GM12878 (cell line): Measurements from ENCODE around the gene SPRED2. TPM values are rescaled to one million over a fixed set of nuclear protein-coding genes. Genes with fewer than 3 reads are reported as not detected.

Source experiments
- CHD2 ChIP-seq: IDR thresholded peaks from 2 replicates; pipeline ENCODE4 v1.6.1; 2011; ENCODE audit warnings: low read depth, low read length, improper control_type of control experiment, borderline replicate concordance
- CREB1 ChIP-seq: IDR thresholded peaks from 2 replicates; pipeline ENCODE4 v1.6.1; 2012; ENCODE audit warnings: low read depth, mild to moderate bottlenecking, inconsistent platforms
- ETV6 ChIP-seq, 2 experiments: fragments of 450-650 bp in 1 of 2; IDR thresholded peaks in 1 of 2; conservative IDR thresholded peaks in 1 of 2; 2 replicates each; pipeline ENCODE4 v1.6.1; 2014; ENCODE audit warnings: antibody characterized with exemption in 1 of 2, borderline replicate concordance in 1 of 2, low read depth in 1 of 2, mild to moderate bottlenecking in 1 of 2, moderate library complexity in 1 of 2
- IKZF2 ChIP-seq, 2 experiments: fragments of 450-650 bp; IDR thresholded peaks; 2 replicates each; pipeline ENCODE4 v1.6.1; 2017; ENCODE audit warnings: mild to moderate bottlenecking in 2 of 2, moderate library complexity in 2 of 2
- JUND ChIP-seq: IDR thresholded peaks from 2 replicates; pipeline ENCODE4 v1.6.1; 2012; ENCODE audit warnings: low read depth, mild to moderate bottlenecking, low read length, improper control_type of control experiment, moderate library complexity
- NBN ChIP-seq: fragments of 450-650 bp; IDR thresholded peaks from 2 replicates; pipeline ENCODE4 v1.6.1; 2016
- POLR2A ChIP-seq: IDR thresholded peaks from 2 replicates; pipeline ENCODE4 v1.6.1; 2011; ENCODE audit warnings: low read depth, mild to moderate bottlenecking, low read length
- SMARCA5 ChIP-seq: fragments of 450-650 bp; IDR thresholded peaks from 2 replicates; pipeline ENCODE4 v1.6.1; 2017; ENCODE audit warnings: mild to moderate bottlenecking
- TCF12 ChIP-seq: IDR thresholded peaks from 2 replicates; pipeline ENCODE4 v1.6.1; 2011; ENCODE audit warnings: low read depth, mild to moderate bottlenecking, low read length
- YY1 ChIP-seq: IDR thresholded peaks from 2 replicates; pipeline ENCODE4 v1.6.1; 2011; ENCODE audit warnings: low read depth, mild to moderate bottlenecking, low read length
- ZNF24 ChIP-seq: fragments of 450-650 bp; IDR thresholded peaks from 2 replicates; pipeline ENCODE4 v1.6.1; 2017; ENCODE audit warnings: antibody characterized with exemption, mild to moderate bottlenecking
- ZNF274 ChIP-seq: IDR thresholded peaks from one replicate; pipeline ENCODE4 v1.8.0; 2011; ENCODE audit not compliant: insufficient read length, insufficient read depth
- polyA plus RNA-seq, 11 experiments: library from polyadenylated mRNA; depleted of rRNA in 4 of 11; unstranded in 6 of 11; stranded (reverse) in 5 of 11; fragments of >200 nt; fragmentation: Nextera tagmentation in 4 of 11; fragmentation: Illumina TruSeq in 1 of 11; extraction: Ambion mirVana in 4 of 11; extraction: Trizol in 1 of 11; gene quantifications; 1 replicate in 1 of 11; 2 replicates in 10 of 11; pipeline versions ENCODE4 v1.2.1 to v1.2.3, GENCODE V29; 2011 to 2016; ENCODE audit warnings: inconsistent platforms in 2 of 11, missing spikeins in 2 of 11, low read depth in 1 of 11
- total RNA-seq, 4 experiments: library from RNA; depleted of rRNA in 3 of 4; stranded (reverse); fragments of >200 nt in 3 of 4; fragmentation: Illumina TruSeq in 1 of 4; extraction: Trizol in 1 of 4; gene quantifications; 2 replicates each; pipeline versions ENCODE4 v1.2.1 to v1.2.3, GENCODE V29; 2013 to 2021
- TF ChIP-seq, protein P1 (sequence below): IDR thresholded peaks from 2 replicates; pipeline ENCODE4 v1.6.1; 2012; ENCODE audit warnings: mild to moderate bottlenecking, low read depth, low read length
- TF ChIP-seq, protein P2 (sequence below): fragments of 450-650 bp; formaldehyde crosslinking; IDR thresholded peaks from 2 replicates; pipeline ENCODE4 v1.5.0; 2022; ENCODE audit warnings: mild to moderate bottlenecking, missing genetic modification characterization
- TF ChIP-seq, protein P3 (sequence below): fragments of 450-650 bp; IDR thresholded peaks from 2 replicates; pipeline ENCODE4 v1.6.1; 2017; ENCODE audit warnings: mild to moderate bottlenecking, moderate library complexity
- TF ChIP-seq, protein P4 (sequence below): IDR thresholded peaks from 2 replicates; pipeline ENCODE4 v1.6.1; 2011; ENCODE audit warnings: borderline replicate concordance, low read depth, mild to moderate bottlenecking, moderate library complexity, mixed read lengths, low read length; ENCODE audit not compliant: insufficient read depth; ENCODE audit errors: extremely low read length
- TF ChIP-seq, protein P5 (sequence below): IDR thresholded peaks from 2 replicates; pipeline ENCODE4 v1.6.1; 2012; ENCODE audit warnings: low read depth, low read length, improper control_type of control experiment

Gene SPRED2
- total and polyA plus RNA-seq, 10 of the 15 experiments (the other 5 are each of a cell fraction or from before 2014, with no cell fraction given): 3.0 to 23.9 (median 9.7) TPM

DNA sequence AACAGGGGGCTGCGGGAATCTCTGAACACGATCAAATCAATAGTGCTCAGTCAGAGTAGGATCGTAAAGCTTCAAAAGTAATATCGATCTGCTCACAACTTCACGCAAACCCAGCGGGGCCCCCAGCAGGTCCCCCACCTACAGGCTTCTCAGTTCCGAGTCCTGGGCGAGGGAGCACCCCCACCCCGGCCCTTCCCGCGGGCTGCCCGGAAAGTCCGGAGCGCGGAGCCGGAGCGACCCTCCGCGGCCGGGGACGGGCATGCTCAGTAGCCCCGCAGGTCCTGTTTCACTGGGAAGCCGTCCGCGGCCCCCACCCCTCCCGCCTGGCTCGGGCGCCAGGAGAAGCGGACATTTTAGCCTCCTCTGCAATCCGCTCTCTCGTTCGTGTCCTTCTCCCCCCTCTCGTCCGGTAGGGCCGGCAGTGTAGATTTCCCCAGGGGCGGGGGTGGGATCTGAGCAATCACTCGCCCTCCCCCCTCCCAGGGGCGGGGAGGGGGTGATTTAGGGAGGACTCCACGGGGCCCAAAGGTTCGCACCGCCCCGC lies 3.3 kb upstream of the SPRED2 start (continued):
- TF ChIP-seq CHD2 (peak; percentile 52; the same call in 1 of the 2 replicates), YY1 (peak; percentile 89), IKZF2 (IDR thresholded peaks at IDR 0.05) (peak; percentile 22 to 45; a peak in 2 of 4 replicates), ZNF274 (no peak), JUND (no peak), SMARCA5 (0 out of 2 replicates have a peak, but pooled peaks have one; percentile 25), ZNF24 (peak; percentile 31; the same call in 1 of the 2 replicates), TCF12 (0 out of 2 replicates have a peak, but pooled peaks have one; percentile 22), POLR2A (peak; percentile 4; the same call in 1 of the 2 replicates), CREB1 (0 out of 2 replicates have a peak, but pooled peaks have one; percentile 50), NBN (peak; percentile 47), ETV6 (conservative IDR thresholded peaks at IDR 0.05 in 1 of 2, IDR thresholded peaks at IDR 0.05 in 1 of 2; ENCODE audit: borderline replicate concordance in 1 of 2, low read depth in 1 of 2) (peak in 1 of 2 experiments; percentile 85; a peak in 2 of 4 replicates)
- TF ChIP-seq, protein P1, sequence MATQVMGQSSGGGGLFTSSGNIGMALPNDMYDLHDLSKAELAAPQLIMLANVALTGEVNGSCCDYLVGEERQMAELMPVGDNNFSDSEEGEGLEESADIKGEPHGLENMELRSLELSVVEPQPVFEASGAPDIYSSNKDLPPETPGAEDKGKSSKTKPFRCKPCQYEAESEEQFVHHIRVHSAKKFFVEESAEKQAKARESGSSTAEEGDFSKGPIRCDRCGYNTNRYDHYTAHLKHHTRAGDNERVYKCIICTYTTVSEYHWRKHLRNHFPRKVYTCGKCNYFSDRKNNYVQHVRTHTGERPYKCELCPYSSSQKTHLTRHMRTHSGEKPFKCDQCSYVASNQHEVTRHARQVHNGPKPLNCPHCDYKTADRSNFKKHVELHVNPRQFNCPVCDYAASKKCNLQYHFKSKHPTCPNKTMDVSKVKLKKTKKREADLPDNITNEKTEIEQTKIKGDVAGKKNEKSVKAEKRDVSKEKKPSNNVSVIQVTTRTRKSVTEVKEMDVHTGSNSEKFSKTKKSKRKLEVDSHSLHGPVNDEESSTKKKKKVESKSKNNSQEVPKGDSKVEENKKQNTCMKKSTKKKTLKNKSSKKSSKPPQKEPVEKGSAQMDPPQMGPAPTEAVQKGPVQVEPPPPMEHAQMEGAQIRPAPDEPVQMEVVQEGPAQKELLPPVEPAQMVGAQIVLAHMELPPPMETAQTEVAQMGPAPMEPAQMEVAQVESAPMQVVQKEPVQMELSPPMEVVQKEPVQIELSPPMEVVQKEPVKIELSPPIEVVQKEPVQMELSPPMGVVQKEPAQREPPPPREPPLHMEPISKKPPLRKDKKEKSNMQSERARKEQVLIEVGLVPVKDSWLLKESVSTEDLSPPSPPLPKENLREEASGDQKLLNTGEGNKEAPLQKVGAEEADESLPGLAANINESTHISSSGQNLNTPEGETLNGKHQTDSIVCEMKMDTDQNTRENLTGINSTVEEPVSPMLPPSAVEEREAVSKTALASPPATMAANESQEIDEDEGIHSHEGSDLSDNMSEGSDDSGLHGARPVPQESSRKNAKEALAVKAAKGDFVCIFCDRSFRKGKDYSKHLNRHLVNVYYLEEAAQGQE: no peak
- TF ChIP-seq, protein P2, sequence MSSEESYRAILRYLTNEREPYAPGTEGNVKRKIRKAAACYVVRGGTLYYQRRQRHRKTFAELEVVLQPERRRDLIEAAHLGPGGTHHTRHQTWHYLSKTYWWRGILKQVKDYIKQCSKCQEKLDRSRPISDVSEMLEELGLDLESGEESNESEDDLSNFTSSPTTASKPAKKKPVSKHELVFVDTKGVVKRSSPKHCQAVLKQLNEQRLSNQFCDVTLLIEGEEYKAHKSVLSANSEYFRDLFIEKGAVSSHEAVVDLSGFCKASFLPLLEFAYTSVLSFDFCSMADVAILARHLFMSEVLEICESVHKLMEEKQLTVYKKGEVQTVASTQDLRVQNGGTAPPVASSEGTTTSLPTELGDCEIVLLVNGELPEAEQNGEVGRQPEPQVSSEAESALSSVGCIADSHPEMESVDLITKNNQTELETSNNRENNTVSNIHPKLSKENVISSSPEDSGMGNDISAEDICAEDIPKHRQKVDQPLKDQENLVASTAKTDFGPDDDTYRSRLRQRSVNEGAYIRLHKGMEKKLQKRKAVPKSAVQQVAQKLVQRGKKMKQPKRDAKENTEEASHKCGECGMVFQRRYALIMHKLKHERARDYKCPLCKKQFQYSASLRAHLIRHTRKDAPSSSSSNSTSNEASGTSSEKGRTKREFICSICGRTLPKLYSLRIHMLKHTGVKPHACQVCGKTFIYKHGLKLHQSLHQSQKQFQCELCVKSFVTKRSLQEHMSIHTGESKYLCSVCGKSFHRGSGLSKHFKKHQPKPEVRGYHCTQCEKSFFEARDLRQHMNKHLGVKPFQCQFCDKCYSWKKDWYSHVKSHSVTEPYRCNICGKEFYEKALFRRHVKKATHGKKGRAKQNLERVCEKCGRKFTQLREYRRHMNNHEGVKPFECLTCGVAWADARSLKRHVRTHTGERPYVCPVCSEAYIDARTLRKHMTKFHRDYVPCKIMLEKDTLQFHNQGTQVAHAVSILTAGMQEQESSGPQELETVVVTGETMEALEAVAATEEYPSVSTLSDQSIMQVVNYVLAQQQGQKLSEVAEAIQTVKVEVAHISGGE: no peak
- TF ChIP-seq, protein P3, sequence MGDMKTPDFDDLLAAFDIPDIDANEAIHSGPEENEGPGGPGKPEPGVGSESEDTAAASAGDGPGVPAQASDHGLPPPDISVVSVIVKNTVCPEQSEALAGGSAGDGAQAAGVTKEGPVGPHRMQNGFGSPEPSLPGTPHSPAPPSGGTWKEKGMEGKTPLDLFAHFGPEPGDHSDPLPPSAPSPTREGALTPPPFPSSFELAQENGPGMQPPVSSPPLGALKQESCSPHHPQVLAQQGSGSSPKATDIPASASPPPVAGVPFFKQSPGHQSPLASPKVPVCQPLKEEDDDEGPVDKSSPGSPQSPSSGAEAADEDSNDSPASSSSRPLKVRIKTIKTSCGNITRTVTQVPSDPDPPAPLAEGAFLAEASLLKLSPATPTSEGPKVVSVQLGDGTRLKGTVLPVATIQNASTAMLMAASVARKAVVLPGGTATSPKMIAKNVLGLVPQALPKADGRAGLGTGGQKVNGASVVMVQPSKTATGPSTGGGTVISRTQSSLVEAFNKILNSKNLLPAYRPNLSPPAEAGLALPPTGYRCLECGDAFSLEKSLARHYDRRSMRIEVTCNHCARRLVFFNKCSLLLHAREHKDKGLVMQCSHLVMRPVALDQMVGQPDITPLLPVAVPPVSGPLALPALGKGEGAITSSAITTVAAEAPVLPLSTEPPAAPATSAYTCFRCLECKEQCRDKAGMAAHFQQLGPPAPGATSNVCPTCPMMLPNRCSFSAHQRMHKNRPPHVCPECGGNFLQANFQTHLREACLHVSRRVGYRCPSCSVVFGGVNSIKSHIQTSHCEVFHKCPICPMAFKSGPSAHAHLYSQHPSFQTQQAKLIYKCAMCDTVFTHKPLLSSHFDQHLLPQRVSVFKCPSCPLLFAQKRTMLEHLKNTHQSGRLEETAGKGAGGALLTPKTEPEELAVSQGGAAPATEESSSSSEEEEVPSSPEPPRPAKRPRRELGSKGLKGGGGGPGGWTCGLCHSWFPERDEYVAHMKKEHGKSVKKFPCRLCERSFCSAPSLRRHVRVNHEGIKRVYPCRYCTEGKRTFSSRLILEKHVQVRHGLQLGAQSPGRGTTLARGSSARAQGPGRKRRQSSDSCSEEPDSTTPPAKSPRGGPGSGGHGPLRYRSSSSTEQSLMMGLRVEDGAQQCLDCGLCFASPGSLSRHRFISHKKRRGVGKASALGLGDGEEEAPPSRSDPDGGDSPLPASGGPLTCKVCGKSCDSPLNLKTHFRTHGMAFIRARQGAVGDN: 0 out of 2 replicates have a peak, but pooled peaks have one; percentile 6
- TF ChIP-seq, protein P4, sequence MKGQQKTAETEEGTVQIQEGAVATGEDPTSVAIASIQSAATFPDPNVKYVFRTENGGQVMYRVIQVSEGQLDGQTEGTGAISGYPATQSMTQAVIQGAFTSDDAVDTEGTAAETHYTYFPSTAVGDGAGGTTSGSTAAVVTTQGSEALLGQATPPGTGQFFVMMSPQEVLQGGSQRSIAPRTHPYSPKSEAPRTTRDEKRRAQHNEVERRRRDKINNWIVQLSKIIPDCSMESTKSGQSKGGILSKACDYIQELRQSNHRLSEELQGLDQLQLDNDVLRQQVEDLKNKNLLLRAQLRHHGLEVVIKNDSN: no peak
- TF ChIP-seq, protein P5, sequence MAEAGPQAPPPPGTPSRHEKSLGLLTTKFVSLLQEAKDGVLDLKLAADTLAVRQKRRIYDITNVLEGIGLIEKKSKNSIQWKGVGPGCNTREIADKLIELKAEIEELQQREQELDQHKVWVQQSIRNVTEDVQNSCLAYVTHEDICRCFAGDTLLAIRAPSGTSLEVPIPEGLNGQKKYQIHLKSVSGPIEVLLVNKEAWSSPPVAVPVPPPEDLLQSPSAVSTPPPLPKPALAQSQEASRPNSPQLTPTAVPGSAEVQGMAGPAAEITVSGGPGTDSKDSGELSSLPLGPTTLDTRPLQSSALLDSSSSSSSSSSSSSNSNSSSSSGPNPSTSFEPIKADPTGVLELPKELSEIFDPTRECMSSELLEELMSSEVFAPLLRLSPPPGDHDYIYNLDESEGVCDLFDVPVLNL: peak; percentile 27; the same call in 1 of the 2 replicates
